AG09319 (cell line): ENCODE results near the gene KCNK5.

Experiments
- DNase-seq: peaks from one replicate; pipeline ENCODE4 v3.0.0-alpha.2; 2010; ENCODE audit warnings: low read depth; ENCODE audit errors: extremely low read depth
- CTCF ChIP-seq: IDR thresholded peaks from 2 replicates; pipeline ENCODE4 v1.5.1; 2011; ENCODE audit warnings: low read depth, mild to moderate bottlenecking, inconsistent platforms, low read length, moderate library complexity

Gene KCNK5

GRCh38 chr6:39171489-39172376 is 57.5 kb downstream of the KCNK5 start:
- TF ChIP-seq CTCF, result no peak
- DNase-seq, result no peak

GRCh38 chr6:39170860-39171259 is 58.4 kb downstream of the KCNK5 start:
- TF ChIP-seq CTCF, result no peak
- no peak for DNase-seq

GRCh38 chr6:39170389-39170788 is 58.9 kb downstream of the KCNK5 start:
- TF ChIP-seq CTCF, result no peak
- DNase-seq, result no peak

- no peak for DNase-seq
- TF ChIP-seq CTCF, result no peak
Measured at GRCh38 chr6:39169448-39170344, 59.6 kb downstream of the KCNK5 start.

GRCh38 chr6:39167866-39168625 is 61.2 kb downstream of the KCNK5 start:
- TF ChIP-seq CTCF, result no peak
- no peak for DNase-seq

- no peak for TF ChIP-seq CTCF
- DNase-seq, result no peak
Measured at GRCh38 chr6:39167321-39167720, 62.0 kb downstream of the KCNK5 start.

- DNase-seq, result no peak
- TF ChIP-seq CTCF, result no peak
Measured at GRCh38 chr6:39166912-39167290, 62.4 kb downstream of the KCNK5 start.
